K562 (cell line): Measurements from ENCODE around the gene ANKRD44. TPM values are rescaled to one million over a fixed set of nuclear protein-coding genes. Genes with fewer than 3 reads are reported as not detected.

Experiments used
- ATAC-seq: fragments of 200-7000 bp; cut with Tn5 transposase; 3 replicates; pipeline ENCODE4 v1.9.1; 2020; ENCODE audit warnings: moderate library complexity
- BruUV-seq: library from RNA; stranded (reverse); fragments of 400-500 nt; replicated peaks from 2 replicates; lab custom pipeline; 2021; lab: Mats Ljungman, UMichigan
- CTCF ChIA-PET: fragments of 300-600 bp; formaldehyde crosslinking; extraction: SDS; loops from one replicate; lab custom pipeline; 2021; ENCODE audit warnings: low intra/inter-chr PET ratio; lab: Yijun Ruan, JAX
- POLR2A ChIA-PET: fragments of 300-600, 350-650 bp; sonication (Branson Sonifier 250); formaldehyde crosslinking; extraction: SDS; loops from one replicate; lab custom pipeline; 2021; ENCODE audit warnings: antibody characterized with exemption, inconsistent platforms; lab: Yijun Ruan, JAX
- DNase-seq, 4 experiments: peaks; one replicate each; pipeline versions ENCODE4 v3.0.0 to v3.0.0-alpha.2; 2011 to 2018; ENCODE audit warnings: low spot score in 3 of 4, mixed read lengths in 3 of 4; ENCODE audit errors: extremely low read depth in 1 of 4
- FAIRE-seq: peaks from 2 replicates; lab custom pipeline; 2011; peaks lifted over from hg19 to GRCh38; lab: Jason Lieb, UNC
- H2AFZ ChIP-seq: 2 replicates; pipeline ENCODE4 v1.6.0; 2011; ENCODE audit warnings: low read depth, low read length, control low read depth, inconsistent platforms
- H3K27ac ChIP-seq: fragments of 200-600 bp; 3 replicates; pipeline ENCODE4 v1.8.0; 2011; ENCODE audit warnings: low read depth, mild to moderate bottlenecking, control low read depth, inconsistent platforms, low read length, moderate library complexity, mixed read lengths; ENCODE audit errors: extremely low read depth
- H3K27me3 ChIP-seq, 2 experiments: fragments of 300-600 bp in 1 of 2; 2 replicates in 1 of 2; 3 replicates in 1 of 2; pipeline versions ENCODE4 v1.6.0 to v1.8.0; 2011; ENCODE audit warnings: inconsistent platforms in 2 of 2, low read length in 2 of 2, mild to moderate bottlenecking in 1 of 2, mixed read lengths in 1 of 2, moderate library complexity in 1 of 2; ENCODE audit not compliant: control insufficient read depth in 2 of 2, insufficient read depth in 2 of 2
- H3K36me3 ChIP-seq: fragments of 300-600 bp; 3 replicates; pipeline ENCODE4 v1.8.0; 2011; ENCODE audit warnings: mild to moderate bottlenecking, low read length, inconsistent platforms; ENCODE audit not compliant: control insufficient read depth, insufficient read depth
- H3K4me1 ChIP-seq, 2 experiments: fragments of 200-600 bp in 1 of 2; replicated peaks in 1 of 2; 2 replicates in 1 of 2; 3 replicates in 1 of 2; pipeline versions ENCODE4 v1.5.1 to v1.8.0; 2011; ENCODE audit warnings: inconsistent platforms in 2 of 2, low read length in 2 of 2, mild to moderate bottlenecking in 1 of 2, mixed read lengths in 1 of 2, moderate library complexity in 1 of 2; ENCODE audit not compliant: control insufficient read depth in 2 of 2, insufficient read depth in 2 of 2
- H3K4me2 ChIP-seq: 2 replicates; pipeline ENCODE4 v1.6.1; 2011; ENCODE audit warnings: low read length, control low read depth, inconsistent platforms, mixed read lengths; ENCODE audit not compliant: insufficient read depth
- H3K4me3 ChIP-seq: fragments of 200-600 bp; sonication (generic), shearing (Covaris generic); 2 replicates; pipeline ENCODE4 v1.5.1; 2016; ENCODE audit warnings: control low read depth, inconsistent platforms
- H3K79me2 ChIP-seq: fragments of 200-600 bp; 3 replicates; pipeline ENCODE4 v1.8.0; 2011; ENCODE audit warnings: low read length, inconsistent platforms; ENCODE audit not compliant: control insufficient read depth, insufficient read depth
- H3K9ac ChIP-seq, 2 experiments: 2 replicates each; pipeline versions ENCODE4 v1.6.0 to v1.6.1; 2011; ENCODE audit warnings: low read depth in 2 of 2, low read length in 2 of 2, control low read depth in 1 of 2, inconsistent platforms in 1 of 2, mild to moderate bottlenecking in 1 of 2, mixed read lengths in 1 of 2; ENCODE audit not compliant: insufficient read depth in 1 of 2
- H3K9me1 ChIP-seq: one replicate; pipeline ENCODE4 v1.6.0; 2011; ENCODE audit warnings: inconsistent platforms, mild to moderate bottlenecking, low read length, moderate library complexity; ENCODE audit not compliant: control insufficient read depth, insufficient read depth
- H3K9me3 ChIP-seq: replicated peaks from 2 replicates; pipeline ENCODE4 v1.5.1; 2011; ENCODE audit warnings: low read depth, low read length, inconsistent platforms; ENCODE audit not compliant: control insufficient read depth, insufficient read depth
- H4K20me1 ChIP-seq: replicated peaks from 2 replicates; pipeline ENCODE4 v1.6.1; 2011; ENCODE audit warnings: low read length, inconsistent platforms, mixed read lengths; ENCODE audit not compliant: control insufficient read depth, insufficient read depth
- BRF1 ChIP-seq: IDR thresholded peaks from 3 replicates; pipeline ENCODE4 v1.6.1; 2011; ENCODE audit warnings: borderline replicate concordance, mild to moderate bottlenecking; ENCODE audit not compliant: insufficient read length; ENCODE audit errors: extremely low read depth
- ETV6 ChIP-seq, 3 experiments: fragments of 150-350 bp in 1 of 3; sonication (generic) in 1 of 3; formaldehyde crosslinking in 1 of 3; IDR thresholded peaks; 2 replicates each; pipeline versions ENCODE4 v1.6.1 to v1.8.0; 2014 to 2022; ENCODE audit warnings: borderline replicate concordance in 2 of 3, low read depth in 2 of 3, antibody characterized with exemption in 1 of 3, low read length in 1 of 3, mild to moderate bottlenecking in 1 of 3, missing genetic modification reagents in 1 of 3
- NCOA1 ChIP-seq: fragments of 450-650 bp; IDR thresholded peaks from 2 replicates; pipeline ENCODE4 v1.6.1; 2016; ENCODE audit warnings: low read depth
- NCOA4 ChIP-seq: fragments of 450-650 bp; IDR thresholded peaks from 2 replicates; pipeline ENCODE4 v1.6.1; 2018; ENCODE audit warnings: mild to moderate bottlenecking; ENCODE audit not compliant: partially characterized antibody
- PHF21A ChIP-seq: fragments of 450-650 bp; IDR thresholded peaks from 2 replicates; pipeline ENCODE4 v1.6.1; 2017; ENCODE audit warnings: low read depth, borderline replicate concordance
- TBL1XR1 ChIP-seq, 2 experiments: IDR thresholded peaks; 2 replicates each; pipeline ENCODE4 v1.6.1; 2012; ENCODE audit warnings: improper control_type of control experiment in 2 of 2, low read length in 2 of 2, mild to moderate bottlenecking in 1 of 2
- WGBS: fragments of 100-300 bp; shearing (Covaris generic); methylation state at CpG from one replicate; pipeline ENCODE4 v1.1.6; 2016; ENCODE audit warnings: low coverage, mixed read lengths; ENCODE audit not compliant: insufficient coverage; ENCODE audit errors: missing lambda C conversion rate; 5-methylcytosine and 5-hydroxymethylcytosine counted together
- in situ Hi-C: fragments of 300-500 bp; cut with MboI; formaldehyde crosslinking; loops from 4 replicates; pipeline ENCODE4 v1.15.0; 2018; ENCODE audit warnings: inconsistent platforms, mixed read lengths
- intact Hi-C: fragments of 100-400 bp; cut with micrococcal nuclease; formaldehyde crosslinking; loops from 2 replicates; pipeline ENCODE4 v1.14.2; 2022
- polyA plus RNA-seq, 8 experiments: library from polyadenylated mRNA; depleted of rRNA in 4 of 8; stranded (reverse) in 5 of 8; unstranded in 3 of 8; fragments of >200 nt; fragmentation: Nextera tagmentation in 2 of 8; fragmentation: Illumina TruSeq in 1 of 8; extraction: Ambion mirVana in 2 of 8; extraction: Trizol in 1 of 8; gene quantifications; 2 replicates each; pipeline versions ENCODE4 v1.2.1 to v1.2.3, GENCODE V29; 2011 to 2014; ENCODE audit warnings: inconsistent platforms in 1 of 8, missing spikeins in 1 of 8
- total RNA-seq, 7 experiments: library from RNA; depleted of rRNA in 6 of 7; stranded (reverse); fragments of >200 nt in 6 of 7; fragmentation: Illumina TruSeq in 2 of 7; extraction: Trizol in 2 of 7; gene quantifications; 2 replicates each; pipeline versions ENCODE4 v1.2.1 to v1.2.3, GENCODE V29; 2011 to 2021; ENCODE audit warnings: low replicate concordance in 1 of 7
- TF ChIP-seq, protein P1 (sequence below): fragments of 250-450 bp; sonication (Bioruptor Pico); IDR thresholded peaks from 2 replicates; pipeline ENCODE4 v1.8.0; 2022; ENCODE audit warnings: moderate library complexity, mild to moderate bottlenecking, inconsistent platforms
- TF ChIP-seq, protein P2 (sequence below): fragments of 250-450 bp; sonication (Bioruptor Pico); IDR thresholded peaks from 2 replicates; pipeline ENCODE4 v1.8.0; 2022; ENCODE audit warnings: moderate library complexity, mild to moderate bottlenecking, inconsistent platforms
- TF ChIP-seq, protein P3 (sequence below): fragments of 200-800 bp; sonication (Bioruptor generic); IDR thresholded peaks from 2 replicates; pipeline ENCODE4 v1.6.1; 2017; ENCODE audit warnings: missing genetic modification characterization, missing compliant biosample characterization
- TF ChIP-seq, protein P4 (sequence below): sonication (generic); formaldehyde crosslinking; IDR thresholded peaks from 2 replicates; pipeline ENCODE4 v1.5.0; 2020; ENCODE audit warnings: missing genetic modification reagents

ANKRD44 gene
- total and polyA plus RNA-seq, 9 of the 15 experiments (the other 6 are each of a cell fraction or from before 2014, with no cell fraction given) = 0.03 to 0.64 (median 0.07) TPM; not detected in 3

DNA sequence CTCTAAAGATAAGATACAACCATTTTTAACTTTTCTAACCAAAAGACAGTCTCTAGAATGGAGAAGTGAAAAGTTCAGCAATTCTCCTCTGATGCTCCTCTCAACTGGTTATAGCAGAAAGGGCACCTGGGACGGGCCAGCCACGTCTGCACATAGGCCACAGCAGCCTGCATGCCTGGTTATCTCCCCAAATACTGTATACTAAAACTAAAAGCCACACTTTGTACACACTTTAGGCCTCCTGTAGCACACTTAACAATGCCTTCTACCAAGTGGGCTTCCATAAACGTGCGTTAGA, 179.1 kb downstream of the ANKRD44 start:
- Histone ChIP-seq H3K27me3 (no peaks in the 10 kb centered on the region), H3K4me2 (no peak overlapping the region), H3K4me3 (no peak overlapping the region), H3K9me3 (no peaks in the 10 kb centered on the region), H4K20me1 (no peaks in the 10 kb centered on the region), H3K27ac (no peak overlapping the region), H3K36me3 (no peaks in the 10 kb centered on the region), H3K9me1 (no peaks in the 10 kb centered on the region), H3K4me1 (no peaks in the 10 kb centered on the region), H2AFZ (no peak overlapping the region), H3K9ac (no peak overlapping the region), H3K79me2 (no peaks in the 10 kb centered on the region)
- intact Hi-C loops (no loop called here), in situ Hi-C loops (no loop called here)
- TF ChIP-seq, protein P1, sequence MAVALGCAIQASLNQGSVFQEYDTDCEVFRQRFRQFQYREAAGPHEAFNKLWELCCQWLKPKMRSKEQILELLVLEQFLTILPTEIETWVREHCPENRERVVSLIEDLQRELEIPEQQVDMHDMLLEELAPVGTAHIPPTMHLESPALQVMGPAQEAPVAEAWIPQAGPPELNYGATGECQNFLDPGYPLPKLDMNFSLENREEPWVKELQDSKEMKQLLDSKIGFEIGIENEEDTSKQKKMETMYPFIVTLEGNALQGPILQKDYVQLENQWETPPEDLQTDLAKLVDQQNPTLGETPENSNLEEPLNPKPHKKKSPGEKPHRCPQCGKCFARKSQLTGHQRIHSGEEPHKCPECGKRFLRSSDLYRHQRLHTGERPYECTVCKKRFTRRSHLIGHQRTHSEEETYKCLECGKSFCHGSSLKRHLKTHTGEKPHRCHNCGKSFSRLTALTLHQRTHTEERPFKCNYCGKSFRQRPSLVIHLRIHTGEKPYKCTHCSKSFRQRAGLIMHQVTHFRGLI (CRISPR knock-in tag) = no peak
- TF ChIP-seq BRF1 (no peak), TBL1XR1 (IDR thresholded peaks at IDR 0.05; ENCODE audit: low read length in 2 of 2) (no peak), NCOA1 (no peak), PHF21A (no peak)
- ChIA-PET CTCF (no interaction called here), POLR2A (no interaction called here)
- WGBS = 8% methylated on average over 4 of the region's 4 CpGs
- no peak for FAIRE-seq
- DNase-seq = no peak
- ATAC-seq = no peak
- BruUV-seq = no TSS peak

DNA sequence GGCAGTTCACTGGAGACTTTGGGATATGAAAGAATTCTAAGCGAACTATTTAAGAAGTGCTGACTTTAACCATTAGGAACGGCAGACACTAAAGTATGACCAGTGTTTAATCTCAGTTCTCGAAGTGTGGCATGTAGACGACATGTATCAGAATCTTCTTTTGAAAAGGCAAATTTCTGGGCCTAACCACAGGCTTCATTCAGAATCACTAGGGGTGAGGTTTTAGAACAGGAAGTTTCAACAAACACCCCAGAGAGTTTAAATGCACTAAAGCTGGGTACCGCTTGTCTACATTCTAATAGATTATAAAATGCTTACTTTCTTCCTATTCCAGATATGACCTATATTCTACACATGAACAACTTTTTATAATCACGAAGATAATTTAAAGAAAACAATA, 180.3 kb downstream of the ANKRD44 start:
- Histone ChIP-seq H3K4me3 (no peak overlapping the region), H2AFZ (no peak overlapping the region), H3K79me2 (no peaks in the 10 kb centered on the region), H3K4me2 (no peak overlapping the region), H3K36me3 (no peaks in the 10 kb centered on the region), H4K20me1 (no peaks in the 10 kb centered on the region), H3K4me1 (no peaks in the 10 kb centered on the region), H3K9me3 (no peaks in the 10 kb centered on the region), H3K27me3 (peaks cover 0 to under 1% of the 10 kb centered on the region in 2 experiments; a peak in 1 of 5 replicates), H3K27ac (no peak overlapping the region), H3K9me1 (no peaks in the 10 kb centered on the region), H3K9ac (no peak overlapping the region)
- 6% methylated on average over 6 of the region's 6 CpGs for WGBS
- no peak for ATAC-seq
- DNase-seq = no peak
- ChIA-PET POLR2A (no interaction called here), CTCF (no interaction called here)
- BruUV-seq = no TSS peak
- in situ Hi-C loops = no loop called here
- intact Hi-C loops = no loop called here
- FAIRE-seq = no peak
- no peak for TF ChIP-seq NCOA4
- TF ChIP-seq, protein P2, sequence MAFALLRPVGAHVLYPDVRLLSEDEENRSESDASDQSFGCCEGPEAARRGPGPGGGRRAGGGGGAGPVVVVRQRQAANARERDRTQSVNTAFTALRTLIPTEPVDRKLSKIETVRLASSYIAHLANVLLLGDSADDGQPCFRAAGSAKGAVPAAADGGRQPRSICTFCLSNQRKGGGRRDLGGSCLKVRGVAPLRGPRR (CRISPR knock-in tag) = no peak
- TF ChIP-seq, protein P3, sequence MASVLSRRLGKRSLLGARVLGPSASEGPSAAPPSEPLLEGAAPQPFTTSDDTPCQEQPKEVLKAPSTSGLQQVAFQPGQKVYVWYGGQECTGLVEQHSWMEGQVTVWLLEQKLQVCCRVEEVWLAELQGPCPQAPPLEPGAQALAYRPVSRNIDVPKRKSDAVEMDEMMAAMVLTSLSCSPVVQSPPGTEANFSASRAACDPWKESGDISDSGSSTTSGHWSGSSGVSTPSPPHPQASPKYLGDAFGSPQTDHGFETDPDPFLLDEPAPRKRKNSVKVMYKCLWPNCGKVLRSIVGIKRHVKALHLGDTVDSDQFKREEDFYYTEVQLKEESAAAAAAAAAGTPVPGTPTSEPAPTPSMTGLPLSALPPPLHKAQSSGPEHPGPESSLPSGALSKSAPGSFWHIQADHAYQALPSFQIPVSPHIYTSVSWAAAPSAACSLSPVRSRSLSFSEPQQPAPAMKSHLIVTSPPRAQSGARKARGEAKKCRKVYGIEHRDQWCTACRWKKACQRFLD (CRISPR knock-in tag) = no peak
- TF ChIP-seq, protein P4, sequence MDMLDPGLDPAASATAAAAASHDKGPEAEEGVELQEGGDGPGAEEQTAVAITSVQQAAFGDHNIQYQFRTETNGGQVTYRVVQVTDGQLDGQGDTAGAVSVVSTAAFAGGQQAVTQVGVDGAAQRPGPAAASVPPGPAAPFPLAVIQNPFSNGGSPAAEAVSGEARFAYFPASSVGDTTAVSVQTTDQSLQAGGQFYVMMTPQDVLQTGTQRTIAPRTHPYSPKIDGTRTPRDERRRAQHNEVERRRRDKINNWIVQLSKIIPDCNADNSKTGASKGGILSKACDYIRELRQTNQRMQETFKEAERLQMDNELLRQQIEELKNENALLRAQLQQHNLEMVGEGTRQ (CRISPR knock-in tag) = no peak
- no peak for TF ChIP-seq ETV6 (IDR thresholded peaks at IDR 0.05; ENCODE audit: borderline replicate concordance in 1 of 2, low read depth in 2 of 2, low read length in 1 of 2)
- TF ChIP-seq ETV6 (CRISPR knock-in tag; IDR thresholded peaks at IDR 0.05; ENCODE audit: borderline replicate concordance) = no peak
